Measurements from ENCODE around the gene FILIP1L.

DNA sequence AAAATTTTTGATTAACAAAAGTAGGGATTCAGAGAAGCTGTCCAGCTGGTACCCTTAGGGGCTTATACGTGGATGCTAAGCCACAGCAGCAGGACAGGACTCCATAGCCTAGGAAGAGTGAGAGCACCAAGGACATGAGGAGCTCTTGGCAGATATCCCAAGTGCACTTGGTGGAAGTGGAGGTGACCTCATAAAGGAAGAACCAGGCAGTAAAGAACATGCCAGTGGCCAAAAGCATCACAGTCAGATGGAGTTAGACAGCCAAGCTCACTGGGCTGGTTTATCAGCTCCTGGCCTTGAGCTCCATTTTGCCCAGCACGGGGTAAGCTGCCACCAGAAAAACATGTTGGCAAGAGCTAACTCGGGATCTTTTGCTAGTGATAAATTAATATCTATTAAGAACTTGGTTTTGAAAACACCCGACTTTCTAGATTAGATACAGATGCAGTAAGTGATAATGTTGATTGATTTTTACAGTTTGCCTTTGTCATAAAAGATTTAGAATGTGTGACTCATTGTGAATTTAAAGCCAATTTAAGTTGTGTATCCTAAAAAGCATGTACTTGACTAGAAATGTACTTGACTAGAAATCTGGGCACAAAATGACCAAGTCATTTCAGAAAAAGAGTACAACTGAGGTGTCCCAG is 188.6 kb downstream of the FILIP1L start:
- TF ChIP-seq, protein P1, sequence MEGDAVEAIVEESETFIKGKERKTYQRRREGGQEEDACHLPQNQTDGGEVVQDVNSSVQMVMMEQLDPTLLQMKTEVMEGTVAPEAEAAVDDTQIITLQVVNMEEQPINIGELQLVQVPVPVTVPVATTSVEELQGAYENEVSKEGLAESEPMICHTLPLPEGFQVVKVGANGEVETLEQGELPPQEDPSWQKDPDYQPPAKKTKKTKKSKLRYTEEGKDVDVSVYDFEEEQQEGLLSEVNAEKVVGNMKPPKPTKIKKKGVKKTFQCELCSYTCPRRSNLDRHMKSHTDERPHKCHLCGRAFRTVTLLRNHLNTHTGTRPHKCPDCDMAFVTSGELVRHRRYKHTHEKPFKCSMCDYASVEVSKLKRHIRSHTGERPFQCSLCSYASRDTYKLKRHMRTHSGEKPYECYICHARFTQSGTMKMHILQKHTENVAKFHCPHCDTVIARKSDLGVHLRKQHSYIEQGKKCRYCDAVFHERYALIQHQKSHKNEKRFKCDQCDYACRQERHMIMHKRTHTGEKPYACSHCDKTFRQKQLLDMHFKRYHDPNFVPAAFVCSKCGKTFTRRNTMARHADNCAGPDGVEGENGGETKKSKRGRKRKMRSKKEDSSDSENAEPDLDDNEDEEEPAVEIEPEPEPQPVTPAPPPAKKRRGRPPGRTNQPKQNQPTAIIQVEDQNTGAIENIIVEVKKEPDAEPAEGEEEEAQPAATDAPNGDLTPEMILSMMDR (conservative IDR thresholded peaks at IDR 0.05): no peak
- TF ChIP-seq ZFX (IDR thresholded peaks at IDR 0.05): no peak
